Lower leg skin (tissue), 3 donors: ENCODE results near the gene CMPK2.
"Not testable (repeated sequence)": the region's sequence is repeated elsewhere in the genome, so short reads cannot be mapped to it uniquely, and the experiment has no call there.

Source experiments
- CTCF ChIP-seq, 3 donors: fragments of 450-650 bp; IDR thresholded peaks; one replicate each; pipeline ENCODE4 v1.5.1; 2016; ENCODE audit warnings: antibody characterized with exemption in 3 of 3, mild to moderate bottlenecking in 3 of 3, moderate library complexity in 2 of 3
- POLR2A ChIP-seq, 2 donors: fragments of 450-650 bp; IDR thresholded peaks; one replicate each; pipeline ENCODE4 v1.6.1; 2016 to 2017; ENCODE audit warnings: antibody characterized with exemption in 2 of 2, mild to moderate bottlenecking in 1 of 2, moderate library complexity in 1 of 2

DNA sequence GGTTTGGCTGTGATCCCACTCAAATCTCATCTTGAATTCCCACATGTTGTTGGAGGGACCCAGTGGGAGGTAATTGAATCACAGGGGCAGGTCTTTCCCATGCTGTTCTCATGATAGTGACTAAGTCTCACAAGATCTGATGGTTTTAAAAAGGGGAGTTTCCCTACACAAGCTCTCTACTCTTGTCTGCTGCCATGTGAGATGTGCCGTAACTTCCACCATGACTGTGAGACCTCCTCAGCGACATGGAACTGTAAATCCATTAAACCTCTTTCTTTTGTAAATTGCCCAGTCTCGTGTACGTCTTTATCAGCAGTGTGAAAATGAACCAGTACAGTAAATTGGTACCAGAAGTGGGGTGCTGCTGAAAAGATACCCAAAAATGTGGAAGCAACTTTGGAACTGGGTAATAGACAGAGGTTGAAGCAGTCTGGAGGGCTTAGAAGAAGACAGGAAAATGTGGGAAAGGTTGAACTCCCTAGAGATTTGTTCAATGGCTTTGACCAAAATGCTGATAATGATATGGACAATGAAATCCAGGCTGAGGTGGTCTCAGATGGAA, 7.2 kb downstream of the CMPK2 start:
- TF ChIP-seq CTCF, POLR2A (IDR thresholded peaks at IDR 0.05): not testable (repeated sequence)
